SU-DHL-6 (cell line): ENCODE measurements around the gene GNPTG.

Experiments
- H2AFZ ChIP-seq: fragments of 200-600 bp; sonication (generic); 2 replicates; pipeline ENCODE4 v1.6.1; 2014; ENCODE audit warnings: low read depth, mild to moderate bottlenecking, moderate library complexity, mixed read lengths, antibody characterized with exemption, low read length; ENCODE audit not compliant: severe bottlenecking
- H3F3A ChIP-seq: fragments of 200-600 bp; shearing (Covaris generic); 2 replicates; pipeline ENCODE4 v1.6.0; 2016; ENCODE audit warnings: antibody characterized with exemption, mild to moderate bottlenecking; ENCODE audit not compliant: insufficient read depth
- H3K27ac ChIP-seq: fragments of 200-600 bp; sonication (generic); 2 replicates; pipeline ENCODE4 v1.5.1; 2016; ENCODE audit warnings: low read depth, mild to moderate bottlenecking, low read length, moderate library complexity, mixed read lengths
- H3K27me3 ChIP-seq: fragments of 200-600 bp; sonication (generic), shearing (Covaris generic); 2 replicates; pipeline ENCODE4 v1.6.0; 2014; ENCODE audit warnings: mild to moderate bottlenecking, low read length
- H3K36me3 ChIP-seq: fragments of 200-600 bp; sonication (generic); 2 replicates; pipeline ENCODE4 v1.6.1; 2014; ENCODE audit warnings: mild to moderate bottlenecking, low read length, mixed read lengths
- H3K4me2 ChIP-seq: fragments of 300-600, 200-600 bp; shearing (Covaris generic), sonication (generic); 2 replicates; pipeline ENCODE4 v1.6.0; 2014; ENCODE audit warnings: low read length, low read depth, mild to moderate bottlenecking; ENCODE audit not compliant: poor library complexity, severe bottlenecking
- H3K4me3 ChIP-seq: fragments of 200-600 bp; sonication (generic); 2 replicates; pipeline ENCODE4 v1.5.1; 2014; ENCODE audit warnings: antibody characterized with exemption, low read length, mild to moderate bottlenecking, mixed read lengths; ENCODE audit not compliant: insufficient read depth, poor library complexity, severe bottlenecking
- H3K79me2 ChIP-seq: fragments of 200-600 bp; sonication (generic); 2 replicates; pipeline ENCODE4 v1.6.1; 2014; ENCODE audit warnings: mild to moderate bottlenecking, low read length, moderate library complexity; ENCODE audit not compliant: insufficient read depth
- H3K9ac ChIP-seq: fragments of 200-600 bp; sonication (generic); 2 replicates; pipeline ENCODE4 v1.7.0; 2014; ENCODE audit warnings: mild to moderate bottlenecking, low read length
- H3K9me2 ChIP-seq: fragments of 200-600 bp; sonication (generic); replicated peaks from 2 replicates; pipeline ENCODE4 v1.6.1; 2014; ENCODE audit warnings: low read length; ENCODE audit not compliant: insufficient read depth
- H3K9me3 ChIP-seq: fragments of 200-600 bp; sonication (generic); 2 replicates; pipeline ENCODE4 v1.6.1; 2014; ENCODE audit warnings: low read length, mixed read lengths; ENCODE audit not compliant: insufficient read depth
- H4K20me1 ChIP-seq: fragments of 200-600 bp; sonication (generic); 2 replicates; pipeline ENCODE4 v1.6.1; 2014; ENCODE audit warnings: low read depth, mild to moderate bottlenecking, antibody characterized with exemption, low read length, moderate library complexity, mixed read lengths
- CTCF ChIP-seq: fragments of 200-600 bp; sonication (generic); IDR thresholded peaks from one replicate; pipeline ENCODE4 v1.5.1; 2017; ENCODE audit warnings: antibody characterized with exemption, mild to moderate bottlenecking, low read length, moderate library complexity; ENCODE audit not compliant: insufficient read depth, poor library complexity, severe bottlenecking
- EZH2phosphoT487 ChIP-seq: fragments of 200-600 bp; sonication (generic), shearing (Covaris generic); conservative IDR thresholded peaks from 2 replicates; pipeline ENCODE4 v1.6.1; 2018; ENCODE audit warnings: mild to moderate bottlenecking, antibody characterized with exemption, low read length, moderate library complexity, mixed read lengths

The GNPTG gene

GRCh38 chr16:1317479-1318267, 34.1 kb upstream of the GNPTG start:
- Histone ChIP-seq H3K27me3 (no peaks in the 10 kb centered on the region), H3F3A (no peaks in the 10 kb centered on the region), H3K4me3 (no peak overlapping the region), H3K9me3 (no peaks in the 10 kb centered on the region), H3K9ac (no peak overlapping the region), H3K4me2 (no peak overlapping the region), H3K27ac (no peak overlapping the region), H3K79me2 (peaks cover 44% of the 10 kb centered on the region), H3K9me2 (no peaks in the 10 kb centered on the region), H2AFZ (no peak overlapping the region), H3K36me3 (peaks cover 4% of the 10 kb centered on the region; the same call in 1 of the 2 replicates), H4K20me1 (peaks cover 4% of the 10 kb centered on the region; the same call in 1 of the 2 replicates)
- no peak for TF ChIP-seq CTCF
- TF ChIP-seq EZH2phosphoT487 = no peak

GRCh38 chr16:1318268-1318545, 33.5 kb upstream of the GNPTG start:
- H3K36me3 ChIP-seq = peaks cover 4% of the 10 kb centered on the region; the same call in 1 of the 2 replicates
- H3K27me3 ChIP-seq = no peaks in the 10 kb centered on the region
- no peaks in the 10 kb centered on the region for H3F3A ChIP-seq
- no peaks in the 10 kb centered on the region for H3K9me3 ChIP-seq
- H3K4me2 ChIP-seq = no peak overlapping the region
- H3K4me3 ChIP-seq = no peak overlapping the region
- no peak for TF ChIP-seq EZH2phosphoT487
- no peak for TF ChIP-seq CTCF
- H2AFZ ChIP-seq = no peak overlapping the region
- no peak overlapping the region for H3K9ac ChIP-seq
- H4K20me1 ChIP-seq = no peaks in the 10 kb centered on the region; the same call in 1 of the 2 replicates
- H3K9me2 ChIP-seq = no peaks in the 10 kb centered on the region
- no peak overlapping the region for H3K27ac ChIP-seq
- peaks cover 38% of the 10 kb centered on the region for H3K79me2 ChIP-seq

GRCh38 chr16:1319041-1319440, 32.7 kb upstream of the GNPTG start:
- no peaks in the 10 kb centered on the region; the same call in 1 of the 2 replicates for H4K20me1 ChIP-seq
- H3K36me3 ChIP-seq = peaks cover 4% of the 10 kb centered on the region; the same call in 1 of the 2 replicates

More at GRCh38 chr16:1319041-1319440, 32.7 kb upstream of the GNPTG start:
- no peak overlapping the region for H3K27ac ChIP-seq
- no peaks in the 10 kb centered on the region for H3K27me3 ChIP-seq
- TF ChIP-seq CTCF = no peak
- TF ChIP-seq EZH2phosphoT487 = no peak
- no peak overlapping the region for H2AFZ ChIP-seq
- no peaks in the 10 kb centered on the region for H3F3A ChIP-seq
- no peak overlapping the region for H3K4me3 ChIP-seq
- no peak overlapping the region for H3K9ac ChIP-seq
- H3K9me3 ChIP-seq = no peaks in the 10 kb centered on the region
- peaks cover 30% of the 10 kb centered on the region for H3K79me2 ChIP-seq
- H3K4me2 ChIP-seq = no peak overlapping the region
- H3K9me2 ChIP-seq = no peaks in the 10 kb centered on the region
